SK-N-SH (cell line): ENCODE measurements around the gene TBX2. TPM values are rescaled to one million over a fixed set of nuclear protein-coding genes. Genes with fewer than 3 reads are reported as not detected.

Source experiments
- CTCF ChIA-PET: fragments of 300-600, 350-600 bp; formaldehyde crosslinking; extraction: SDS; loops from one replicate; lab custom pipeline; 2021; lab: Yijun Ruan, JAX
- POLR2A ChIA-PET: fragments of 350-600 bp; sonication (Branson Sonifier 250); formaldehyde crosslinking; extraction: SDS; loops from one replicate; lab custom pipeline; 2020; ENCODE audit warnings: antibody characterized with exemption, inconsistent platforms; lab: Yijun Ruan, JAX
- DNase-seq: peaks from one replicate; pipeline ENCODE4 v3.0.0; 2012
- H2AFZ ChIP-seq: fragments of 200-600 bp; sonication (generic); 2 replicates; pipeline ENCODE4 v1.8.1; 2016; ENCODE audit warnings: antibody characterized with exemption, mild to moderate bottlenecking, low read depth
- H3F3A ChIP-seq: fragments of 200-600 bp; sonication (generic); replicated peaks from 2 replicates; pipeline ENCODE3; 2016; ENCODE audit warnings: antibody characterized with exemption, mild to moderate bottlenecking; ENCODE audit not compliant: insufficient read depth
- H3K27ac ChIP-seq, 2 experiments: fragments of 200-500 bp in 1 of 2; fragments of 200-600 bp in 1 of 2; sonication (Bioruptor generic) in 1 of 2; sonication (generic), shearing (Covaris generic) in 1 of 2; 2 replicates each; pipeline versions ENCODE4 v1.5.1 to v1.6.1; 2014 to 2016; ENCODE audit warnings: low read depth in 2 of 2, inconsistent platforms in 1 of 2, low read length in 1 of 2, mild to moderate bottlenecking in 1 of 2, mixed read lengths in 1 of 2
- H3K27me3 ChIP-seq: fragments of 200-600 bp; sonication (generic), shearing (Covaris generic); 2 replicates; pipeline ENCODE4 v1.6.1; 2016; ENCODE audit warnings: mixed run types; ENCODE audit not compliant: insufficient read depth
- H3K36me3 ChIP-seq, 2 experiments: fragments of 200-500 bp in 1 of 2; fragments of 200-600 bp in 1 of 2; sonication (Bioruptor generic) in 1 of 2; sonication (generic) in 1 of 2; replicated peaks in 1 of 2; 2 replicates each; pipeline versions ENCODE3 to v1.5.1; 2014 to 2016; ENCODE audit warnings: low read length in 1 of 2, mild to moderate bottlenecking in 1 of 2; ENCODE audit not compliant: insufficient read depth in 2 of 2, control insufficient read depth in 1 of 2
- H3K4me1 ChIP-seq, 2 experiments: fragments of 200-500 bp in 1 of 2; fragments of 200-600 bp in 1 of 2; sonication (Bioruptor generic) in 1 of 2; sonication (generic), shearing (Covaris generic) in 1 of 2; 2 replicates each; pipeline versions ENCODE4 v1.5.1 to v1.6.1; 2014 to 2016; ENCODE audit warnings: low read depth in 1 of 2, low read length in 1 of 2, mixed run types in 1 of 2; ENCODE audit not compliant: insufficient read depth in 2 of 2, control insufficient read depth in 1 of 2
- H3K4me2 ChIP-seq: fragments of 200-600 bp; sonication (generic), shearing (Covaris generic); 2 replicates; pipeline ENCODE4 v1.6.1; 2017; ENCODE audit warnings: mixed run types
- H3K4me3 ChIP-seq, 2 experiments: fragments of 200-500 bp in 1 of 2; fragments of 200-600 bp in 1 of 2; sonication (Bioruptor generic) in 1 of 2; sonication (generic), shearing (Covaris generic) in 1 of 2; 2 replicates each; pipeline versions ENCODE4 v1.5.1 to v1.8.1; 2014 to 2016; ENCODE audit warnings: low read depth in 2 of 2, inconsistent platforms in 1 of 2, low read length in 1 of 2, mild to moderate bottlenecking in 1 of 2, mixed read lengths in 1 of 2, moderate library complexity in 1 of 2
- H3K79me2 ChIP-seq: fragments of 200-600 bp; sonication (generic); 2 replicates; pipeline ENCODE4 v1.8.1; 2017; ENCODE audit warnings: mild to moderate bottlenecking; ENCODE audit not compliant: insufficient read depth
- H3K9ac ChIP-seq: fragments of 200-600 bp; sonication (generic); 2 replicates; pipeline ENCODE4 v1.6.1; 2017; ENCODE audit warnings: mixed run types
- H3K9me2 ChIP-seq: fragments of 200-600 bp; sonication (generic); 2 replicates; pipeline ENCODE4 v1.6.1; 2017; ENCODE audit warnings: mixed run types
- H3K9me3 ChIP-seq: fragments of 200-600 bp; sonication (generic); 2 replicates; pipeline ENCODE4 v1.6.1; 2017; ENCODE audit warnings: mixed run types, mild to moderate bottlenecking, moderate library complexity
- H4K20me1 ChIP-seq: fragments of 200-600 bp; sonication (generic); 2 replicates; pipeline ENCODE4 v1.6.1; 2017; ENCODE audit warnings: mild to moderate bottlenecking, mixed run types; ENCODE audit not compliant: insufficient read depth
- FOSL2 ChIP-seq: IDR thresholded peaks from 2 replicates; pipeline ENCODE4 v1.4.0; 2012; ENCODE audit warnings: low read depth, mild to moderate bottlenecking, moderate library complexity, borderline replicate concordance
- FOXJ3 ChIP-seq: sonication (generic); formaldehyde crosslinking; IDR thresholded peaks from 2 replicates; pipeline ENCODE4 v1.5.1; 2020; ENCODE audit warnings: mild to moderate bottlenecking, missing genetic modification reagents
- FOXM1 ChIP-seq: IDR thresholded peaks from 2 replicates; pipeline ENCODE4 v1.4.0; 2012; ENCODE audit warnings: low read depth, mild to moderate bottlenecking
- GABPA ChIP-seq: IDR thresholded peaks from 2 replicates; pipeline ENCODE4 v1.4.0; 2012; ENCODE audit warnings: low read depth, mild to moderate bottlenecking
- GATA2 ChIP-seq: sonication (generic); formaldehyde crosslinking; IDR thresholded peaks from 2 replicates; pipeline ENCODE4 v1.5.0; 2020; ENCODE audit warnings: mild to moderate bottlenecking, missing genetic modification reagents
- JUND ChIP-seq: IDR thresholded peaks from 2 replicates; pipeline ENCODE4 v1.4.0; 2012
- MEF2A ChIP-seq: IDR thresholded peaks from 2 replicates; pipeline ENCODE4 v1.4.0; 2012; ENCODE audit warnings: low read depth, borderline replicate concordance
- MXI1 ChIP-seq: IDR thresholded peaks from 2 replicates; pipeline ENCODE4 v1.6.1; 2012; ENCODE audit warnings: mild to moderate bottlenecking, low read depth, low read length, improper control_type of control experiment
- NFIC ChIP-seq: IDR thresholded peaks from 2 replicates; pipeline ENCODE4 v1.4.0; 2012; ENCODE audit warnings: borderline replicate concordance
- PBX3 ChIP-seq: IDR thresholded peaks from 2 replicates; pipeline ENCODE4; 2012
- POLR2AphosphoS5 ChIP-seq: IDR thresholded peaks from 2 replicates; pipeline ENCODE4 v1.6.1; 2012; ENCODE audit warnings: low read depth, low read length
- RAD21 ChIP-seq: IDR thresholded peaks from 2 replicates; pipeline ENCODE4 v1.6.1; 2012; ENCODE audit warnings: mild to moderate bottlenecking, low read length
- RCOR1 ChIP-seq: fragments of 150-350 bp; IDR thresholded peaks from 2 replicates; pipeline ENCODE4 v1.6.1; 2017; ENCODE audit warnings: antibody characterized with exemption, low read length
- RFX5 ChIP-seq: IDR thresholded peaks from 2 replicates; pipeline ENCODE4 v1.6.1; 2012; ENCODE audit warnings: mild to moderate bottlenecking, improper control_type of control experiment, low read length
- RXRA ChIP-seq: IDR thresholded peaks from 2 replicates; pipeline ENCODE4 v1.4.0; 2012; ENCODE audit warnings: low read depth, mild to moderate bottlenecking, borderline replicate concordance
- SIN3A ChIP-seq: IDR thresholded peaks from 2 replicates; pipeline ENCODE4 v1.6.1; 2012; ENCODE audit warnings: low read depth, mild to moderate bottlenecking, low read length, moderate library complexity, borderline replicate concordance
- SMC3 ChIP-seq: IDR thresholded peaks from 2 replicates; pipeline ENCODE4 v1.6.1; 2012; ENCODE audit warnings: low read depth, low read length, improper control_type of control experiment
- TAF1 ChIP-seq: IDR thresholded peaks from 2 replicates; pipeline ENCODE4 v1.6.1; 2012; ENCODE audit warnings: low read depth, mild to moderate bottlenecking, low read length, moderate library complexity, borderline replicate concordance
- USF1 ChIP-seq: IDR thresholded peaks from 2 replicates; pipeline ENCODE4 v1.4.0; 2012; ENCODE audit warnings: low read depth, borderline replicate concordance
- YY1 ChIP-seq: IDR thresholded peaks from 2 replicates; pipeline ENCODE4 v1.4.0; 2012; ENCODE audit warnings: low read depth, mild to moderate bottlenecking
- ZBTB33 ChIP-seq: IDR thresholded peaks from 2 replicates; pipeline ENCODE4 v1.4.0; 2012; ENCODE audit warnings: low read depth, borderline replicate concordance
- WGBS: methylation state at CpG from one replicate; pipeline ENCODE4 v1.1.6; 2017; ENCODE audit warnings: low lambda C conversion rate; 5-methylcytosine and 5-hydroxymethylcytosine counted together
- polyA plus RNA-seq, 3 experiments: library from polyadenylated mRNA; depleted of rRNA; stranded (reverse); fragments of >200 nt; gene quantifications; 2 replicates each; pipeline ENCODE4 v1.2.3, GENCODE V29; 2012
- TF ChIP-seq, protein P1 (sequence below): fragments of 150-350 bp; IDR thresholded peaks from 2 replicates; pipeline ENCODE4 v1.6.1; 2017; ENCODE audit warnings: antibody characterized with exemption, low read length, low read depth, borderline replicate concordance
- TF ChIP-seq, protein P2 (sequence below): fragments of 150-350 bp; IDR thresholded peaks from 2 replicates; pipeline ENCODE4 v1.6.1; 2016; ENCODE audit warnings: mild to moderate bottlenecking, low read depth, low read length

The TBX2 gene
- polyA plus RNA-seq, 1 of the 3 experiments (the other 2 are of a cell fraction) = 57.8 TPM

DNA sequence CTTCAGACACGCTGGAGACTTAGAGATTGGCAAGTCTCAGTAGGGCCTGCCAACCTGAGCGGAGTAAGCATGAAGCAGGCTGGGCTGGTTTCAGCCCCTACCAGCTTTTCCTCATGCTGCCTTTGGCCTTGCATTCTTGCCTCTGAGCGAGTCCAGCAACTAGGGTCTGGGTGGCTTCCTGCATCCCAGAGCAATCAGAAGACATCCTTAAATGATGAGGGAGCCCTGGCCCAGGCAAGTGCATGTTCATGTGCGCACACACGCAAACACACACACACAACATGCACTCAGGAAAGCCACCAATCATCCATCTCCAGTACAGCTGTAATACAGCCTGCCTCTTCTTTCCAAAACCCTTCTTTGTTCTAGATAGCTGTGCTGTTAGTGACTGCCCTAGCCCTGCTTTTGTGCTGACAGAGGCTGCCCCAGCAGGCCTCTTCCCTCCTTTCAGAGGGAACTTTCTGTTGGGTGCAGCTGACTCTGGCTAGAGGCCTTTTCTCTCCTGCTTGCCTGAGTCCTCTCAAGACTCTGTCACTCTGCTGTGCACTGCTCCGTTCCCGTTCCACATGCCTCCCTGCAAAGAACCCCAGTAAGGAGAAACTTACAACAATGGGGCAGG, 30.7 kb upstream of the TBX2 start:
- H3K9me3 ChIP-seq = no peaks in the 10 kb centered on the region
- H2AFZ ChIP-seq = no peak overlapping the region
- no peak overlapping the region for H3K27ac ChIP-seq
- H3K4me3 ChIP-seq = no peak overlapping the region
- WGBS = 93% methylated on average over 7 of the region's 7 CpGs
- peaks cover 0 to 10% of the 10 kb centered on the region in 2 experiments; a peak in 1 of 4 replicates for H3K4me1 ChIP-seq
- ChIA-PET POLR2A (interaction anchor here (0.5 kb wide), 1 partner anchor 112 kb away, joined by 3 read pairs; no protein-coding TSS in a partner anchor), CTCF (interaction anchor here (0.8 to 2.3 kb wide), 8 partner anchors 10 to 648 kb away, joined by 3 to 7 read pairs (median 4); no protein-coding TSS in a partner anchor)
- no peaks in the 10 kb centered on the region for H4K20me1 ChIP-seq
- no peak overlapping the region for H3K4me2 ChIP-seq
- no peaks in the 10 kb centered on the region for H3F3A ChIP-seq
- H3K27me3 ChIP-seq = no peaks in the 10 kb centered on the region
- H3K79me2 ChIP-seq = no peaks in the 10 kb centered on the region
- no peak for TF ChIP-seq MEF2A
- TF ChIP-seq FOSL2 = no peak
- no peak for TF ChIP-seq SMC3
- TF ChIP-seq SIN3A = no peak
- no peaks in the 10 kb centered on the region for H3K9me2 ChIP-seq
- H3K36me3 ChIP-seq = no peaks in the 10 kb centered on the region
- no peak overlapping the region for H3K9ac ChIP-seq
- DNase-seq = no peak

DNA sequence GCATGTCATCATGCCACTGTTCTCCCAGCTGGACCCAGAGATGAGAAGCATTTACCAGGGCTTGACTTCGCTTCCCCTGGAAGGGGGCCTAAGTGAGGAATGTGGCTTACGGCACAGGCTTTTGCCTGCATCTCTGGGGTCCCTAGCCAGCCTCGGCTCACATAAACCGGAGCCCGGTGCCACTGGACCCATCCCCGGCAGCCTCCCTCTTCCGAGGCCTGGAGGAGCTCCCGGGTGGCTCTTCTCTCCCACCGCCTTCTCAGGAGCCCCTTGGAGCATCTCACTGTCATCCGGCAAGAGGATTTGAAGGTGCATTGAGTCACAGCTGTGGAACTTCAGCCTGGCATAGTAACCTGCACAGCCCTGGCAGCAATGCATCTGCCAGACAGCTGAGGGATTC, 29.9 kb upstream of the TBX2 start:
- CTCF ChIA-PET = interaction anchor here (1.1 to 1.8 kb wide), 3 partner anchors 10 to 167 kb away, joined by 3 to 4 read pairs (median 3); no protein-coding TSS in a partner anchor
- POLR2A ChIA-PET = interaction anchor here (0.9 kb wide), 1 partner anchor 208 kb away, joined by 3 read pairs; no protein-coding TSS in a partner anchor

More for the DNA sequence above, 29.9 kb upstream of the TBX2 start:
- Histone ChIP-seq H3K36me3 (no peaks in the 10 kb centered on the region), H3K9ac (no peak overlapping the region), H3K4me2 (no peak overlapping the region), H3K27me3 (no peaks in the 10 kb centered on the region), H3K9me3 (no peaks in the 10 kb centered on the region), H3F3A (peaks cover 3% of the 10 kb centered on the region), H3K27ac (no peak overlapping the region), H3K79me2 (no peaks in the 10 kb centered on the region), H3K9me2 (no peaks in the 10 kb centered on the region), H2AFZ (no peak overlapping the region), H3K4me1 (peaks cover 0 to 10% of the 10 kb centered on the region in 2 experiments; a peak in 1 of 4 replicates), H3K4me3 (no peak overlapping the region), H4K20me1 (no peaks in the 10 kb centered on the region)
- DNase-seq = no peak
- TF ChIP-seq RAD21 = no peak
- no peak for TF ChIP-seq NFIC
- TF ChIP-seq RCOR1 = no peak
- no peak for TF ChIP-seq RFX5
- TF ChIP-seq RXRA = no peak
- no peak for TF ChIP-seq GABPA
- TF ChIP-seq USF1 = no peak
- no peak for TF ChIP-seq GATA2
- TF ChIP-seq, protein P1, sequence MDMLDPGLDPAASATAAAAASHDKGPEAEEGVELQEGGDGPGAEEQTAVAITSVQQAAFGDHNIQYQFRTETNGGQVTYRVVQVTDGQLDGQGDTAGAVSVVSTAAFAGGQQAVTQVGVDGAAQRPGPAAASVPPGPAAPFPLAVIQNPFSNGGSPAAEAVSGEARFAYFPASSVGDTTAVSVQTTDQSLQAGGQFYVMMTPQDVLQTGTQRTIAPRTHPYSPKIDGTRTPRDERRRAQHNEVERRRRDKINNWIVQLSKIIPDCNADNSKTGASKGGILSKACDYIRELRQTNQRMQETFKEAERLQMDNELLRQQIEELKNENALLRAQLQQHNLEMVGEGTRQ = no peak
- TF ChIP-seq PBX3 = no peak
- TF ChIP-seq, protein P2, sequence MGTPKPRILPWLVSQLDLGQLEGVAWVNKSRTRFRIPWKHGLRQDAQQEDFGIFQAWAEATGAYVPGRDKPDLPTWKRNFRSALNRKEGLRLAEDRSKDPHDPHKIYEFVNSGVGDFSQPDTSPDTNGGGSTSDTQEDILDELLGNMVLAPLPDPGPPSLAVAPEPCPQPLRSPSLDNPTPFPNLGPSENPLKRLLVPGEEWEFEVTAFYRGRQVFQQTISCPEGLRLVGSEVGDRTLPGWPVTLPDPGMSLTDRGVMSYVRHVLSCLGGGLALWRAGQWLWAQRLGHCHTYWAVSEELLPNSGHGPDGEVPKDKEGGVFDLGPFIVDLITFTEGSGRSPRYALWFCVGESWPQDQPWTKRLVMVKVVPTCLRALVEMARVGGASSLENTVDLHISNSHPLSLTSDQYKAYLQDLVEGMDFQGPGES = no peak
- no peak for TF ChIP-seq MXI1
- TF ChIP-seq TAF1 = no peak
- TF ChIP-seq FOXJ3 = no peak
- no peak for TF ChIP-seq FOXM1
- TF ChIP-seq POLR2AphosphoS5 = no peak
- no peak for TF ChIP-seq FOSL2
- no peak for TF ChIP-seq ZBTB33
- no peak for TF ChIP-seq JUND
- no peak for TF ChIP-seq YY1
- WGBS = 97% methylated on average over 10 of the region's 10 CpGs
